Spleen (tissue), 11 donors: ENCODE data around the gene NCOA6. TPM values are rescaled to one million over a fixed set of nuclear protein-coding genes. Genes with fewer than 3 reads are reported as not detected.
"Not testable (repeated sequence)": the region's sequence is repeated elsewhere in the genome, so short reads cannot be mapped to it uniquely, and the experiment has no call there.

Experiments
- DNase-seq: peaks from one replicate; pipeline ENCODE4 v3.0.0-alpha.2; 2020
- H3K27ac ChIP-seq, 8 donors: fragments of 200-600 bp; sonication (generic) in 7 of 8; 1 replicate in 4 of 8; 2 replicates in 4 of 8; pipeline versions ENCODE4 v1.5.0 to v1.8.0; 2016 to 2021; ENCODE audit warnings: inconsistent platforms in 4 of 8, mild to moderate bottlenecking in 4 of 8, moderate library complexity in 1 of 8
- H3K27me3 ChIP-seq, 7 donors: fragments of 200-600 bp; sonication (generic) in 6 of 7; replicated peaks in 1 of 7; 1 replicate in 4 of 7; 2 replicates in 3 of 7; pipeline versions ENCODE4 v1.5.0 to v1.8.0; 2016 to 2021; ENCODE audit warnings: inconsistent platforms in 3 of 7, mild to moderate bottlenecking in 1 of 7
- H3K36me3 ChIP-seq, 6 donors: fragments of 200-600 bp; sonication (generic) in 5 of 6; 1 replicate in 4 of 6; 2 replicates in 2 of 6; pipeline versions ENCODE4 v1.5.0 to v1.8.0; 2016 to 2021; ENCODE audit warnings: inconsistent platforms in 2 of 6
- H3K4me1 ChIP-seq, 6 donors: fragments of 200-600 bp; sonication (generic) in 5 of 6; 1 replicate in 3 of 6; 2 replicates in 3 of 6; pipeline versions ENCODE4 v1.5.0 to v1.8.0; 2016 to 2021; ENCODE audit warnings: inconsistent platforms in 3 of 6
- H3K4me3 ChIP-seq, 8 donors: fragments of 200-600 bp; sonication (generic) in 7 of 8; 1 replicate in 4 of 8; 2 replicates in 4 of 8; pipeline versions ENCODE4 v1.5.0 to v1.8.0; 2016 to 2021; ENCODE audit warnings: inconsistent platforms in 4 of 8, mild to moderate bottlenecking in 4 of 8, moderate library complexity in 2 of 8
- H3K9me3 ChIP-seq, 8 donors: fragments of 200-600 bp; sonication (generic) in 7 of 8; 1 replicate in 4 of 8; 2 replicates in 4 of 8; pipeline versions ENCODE4 v1.5.0 to v1.8.0; 2016 to 2021; ENCODE audit warnings: inconsistent platforms in 4 of 8
- CTCF ChIP-seq, 11 experiments: fragments of 200-600 bp in 7 of 11; fragments of 450-650 bp in 4 of 11; sonication (generic) in 4 of 11; IDR thresholded peaks in 8 of 11; conservative IDR thresholded peaks in 3 of 11; 1 replicate in 7 of 11; 2 replicates in 4 of 11; pipeline versions ENCODE4 v1.4.0 to v1.8.0; 2016 to 2021; ENCODE audit warnings: antibody characterized with exemption in 11 of 11, inconsistent platforms in 4 of 11, mild to moderate bottlenecking in 1 of 11
- POLR2A ChIP-seq, 3 donors: fragments of 450-650 bp; IDR thresholded peaks; one replicate each; pipeline ENCODE4 v1.5.1; 2017; ENCODE audit warnings: antibody characterized with exemption in 3 of 3, mild to moderate bottlenecking in 1 of 3
- POLR2AphosphoS5 ChIP-seq, 3 donors: sonication (generic); formaldehyde crosslinking; IDR thresholded peaks; one replicate each; pipeline ENCODE4 v1.5.1; 2017; ENCODE audit warnings: antibody characterized with exemption in 3 of 3
- WGBS, 5 donors: extraction: QIAGEN DNeasy Blood & Tissue Kit in 3 of 5; methylation state at CpG; one replicate each; pipeline versions ENCODE4 v1.1.5 to v1.1.7; 2013 to 2018; 5-methylcytosine and 5-hydroxymethylcytosine counted together
- intact Hi-C: fragments of 100-400 bp; cut with DNase I; formaldehyde crosslinking; loops from one replicate; pipeline ENCODE4 v1.15.0; 2023; ENCODE audit warnings: low total_unique reads
- polyA plus RNA-seq, 3 donors: library from polyadenylated mRNA; stranded (reverse); fragments of 200-250 nt; gene quantifications; one replicate each; pipeline ENCODE4 v1.2.1, GENCODE V29; 2013
- total RNA-seq, 7 donors: library from RNA; depleted of rRNA in 3 of 7; stranded (reverse); fragments of >200 nt in 3 of 7; fragmentation: NEBNext Ultra II Directional in 4 of 7; extraction: Animal tissue kit (Norgen Biotek cat#: 25700) in 4 of 7; gene quantifications; one replicate each; pipeline versions ENCODE4 v1.1.0 to v1.2.1, GENCODE V29; 2016 to 2021
- donor health status: healthy with polysubstance abuse.
- donor health status: DM: no; HTN: no; CAD: no; lungs with moderate emphysema.
- donor health status: DM: no; HTN: no; CAD: no.
- donor health status: Bipolar disorder and iron deficiency.
- donor health status: healthy.
- donor health status: DM: no; HTN: no; CAD: no.
- donor health status: DM: yes; HTN: yes; CAD: no.

NCOA6 gene
- total and polyA plus RNA-seq, 10 donors = 13.6 to 32.8 (median 26.4) TPM

DNA sequence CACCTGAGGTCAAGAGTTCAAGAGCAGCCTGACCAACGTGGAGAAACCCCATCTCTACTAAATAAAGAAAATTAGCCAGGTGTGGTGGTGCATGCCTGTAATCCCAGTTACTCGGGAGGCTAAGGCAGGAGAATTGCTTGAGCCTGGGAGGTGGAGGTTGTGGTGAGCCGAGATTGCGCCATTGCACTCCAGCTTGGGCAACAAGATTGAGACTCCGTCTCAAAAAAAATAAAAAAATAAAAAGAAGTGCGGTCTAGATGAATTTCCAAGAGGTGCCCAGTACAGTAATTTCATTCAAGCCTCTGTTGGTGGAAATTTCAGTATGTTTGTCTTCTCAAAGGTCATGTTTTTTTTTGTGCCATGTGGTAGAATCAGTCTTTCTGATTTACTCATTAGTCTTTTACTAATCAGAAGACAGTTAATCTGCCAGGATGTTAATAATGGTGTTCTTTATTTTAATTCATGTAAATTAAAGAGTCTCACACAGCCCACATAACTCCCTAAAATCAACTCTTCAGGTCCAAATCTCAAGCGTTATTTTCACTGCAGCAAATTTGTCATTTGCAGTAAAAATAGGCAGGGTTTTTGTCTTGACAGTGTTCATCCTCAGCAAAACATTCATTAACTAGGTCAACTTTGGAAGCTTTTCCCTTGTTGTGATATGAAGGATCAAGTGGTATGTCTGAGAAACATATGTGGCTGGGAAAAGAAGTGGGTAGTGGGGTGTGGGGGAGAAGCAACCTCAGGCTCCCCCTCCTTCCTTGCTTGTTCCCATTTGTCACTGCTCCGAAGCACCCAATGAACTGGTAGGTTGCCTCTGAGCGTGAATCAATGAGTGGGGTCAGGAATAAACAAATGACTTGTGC, 108.0 kb downstream of the NCOA6 start:
- no peak for DNase-seq
- Histone ChIP-seq H3K27ac (no peak overlapping the region), H3K36me3 (peaks cover 0 to 95% (median 21%) of the 10 kb centered on the region in 6 donors), H3K9me3 (no peaks in the 10 kb centered on the region), H3K4me3 (no peak overlapping the region), H3K27me3 (no peaks in the 10 kb centered on the region), H3K4me1 (peaks cover 0 to 16% (median 2%) of the 10 kb centered on the region in 6 donors)
- TF ChIP-seq POLR2AphosphoS5 (IDR thresholded peaks at IDR 0.05) = no peak
- no peak for TF ChIP-seq POLR2A (IDR thresholded peaks at IDR 0.05)
- TF ChIP-seq CTCF (IDR thresholded peaks at IDR 0.05 in 8 of 11, conservative IDR thresholded peaks at IDR 0.05 in 3 of 11) = no peak
- 75 to 90% (median 79%) methylated on average over 9 of the region's 9 CpGs for WGBS, 5 donors
- intact Hi-C loops = no loop called here

GRCh38 chr20:34716921-34717229, 108.6 kb downstream of the NCOA6 start:
- H3K27me3 ChIP-seq = no peaks in the 10 kb centered on the region
- TF ChIP-seq CTCF (IDR thresholded peaks at IDR 0.05 in 8 of 11, conservative IDR thresholded peaks at IDR 0.05 in 3 of 11) = no peak
- TF ChIP-seq POLR2A (IDR thresholded peaks at IDR 0.05) = no peak
- TF ChIP-seq POLR2AphosphoS5 (IDR thresholded peaks at IDR 0.05) = no peak
- H3K4me1 ChIP-seq = peaks cover 0 to 16% (median 2%) of the 10 kb centered on the region in 6 donors
- intact Hi-C loops = no loop called here
- peaks cover 0 to 95% (median 18%) of the 10 kb centered on the region in 6 donors for H3K36me3 ChIP-seq
- no peak overlapping the region for H3K27ac ChIP-seq
- DNase-seq = no peak
- WGBS, 5 donors = 94 to 98% (median 96%) methylated on average over 2 of the region's 2 CpGs
- no peak overlapping the region for H3K4me3 ChIP-seq
- H3K9me3 ChIP-seq = no peaks in the 10 kb centered on the region

- H3K9me3 ChIP-seq = no peaks in the 10 kb centered on the region
- no peak for DNase-seq
- H3K27ac ChIP-seq = no peak overlapping the region
- H3K27me3 ChIP-seq = no peaks in the 10 kb centered on the region
- TF ChIP-seq CTCF (IDR thresholded peaks at IDR 0.05 in 8 of 11, conservative IDR thresholded peaks at IDR 0.05 in 3 of 11) = no peak
- no peak for TF ChIP-seq POLR2A (IDR thresholded peaks at IDR 0.05)
- no peak for TF ChIP-seq POLR2AphosphoS5 (IDR thresholded peaks at IDR 0.05)
- intact Hi-C loops = no loop called here
- H3K4me1 ChIP-seq = peaks cover 0 to 21% (median 7%) of the 10 kb centered on the region in 6 donors
- H3K36me3 ChIP-seq = peaks cover 0 to 93% (median 18%) of the 10 kb centered on the region in 6 donors
- no peak overlapping the region for H3K4me3 ChIP-seq
- 94 to 98% (median 97%) methylated on average over 4 of the region's 4 CpGs for WGBS, 5 donors
Measured at GRCh38 chr20:34715384-34715783, 110.1 kb downstream of the NCOA6 start.

- DNase-seq, H3K27me3 ChIP-seq, intact Hi-C loops, H3K27ac ChIP-seq, H3K9me3 ChIP-seq, H3K4me3 ChIP-seq: not testable (repeated sequence)
- peaks cover 0 to 82% (median 18%) of the 10 kb centered on the region in 6 donors for H3K36me3 ChIP-seq
- H3K4me1 ChIP-seq = peaks cover 0 to 29% (median 9%) of the 10 kb centered on the region in 6 donors
- WGBS, 5 donors = 94 to 98% (median 97%) methylated on average over 10 of the region's 10 CpGs
Measured at GRCh38 chr20:34713944-34714515, 111.4 kb downstream of the NCOA6 start.
